Stimulated activated CD4-positive, alpha-beta T cell treated with anti-CD3 and anti-CD28 coated beads, TNF-alpha, amount 100 ng/mL, for 24 hours (primary cell): ENCODE data around the gene ATP6V0E2.

ENCODE experiments used
- DNase-seq, 3 experiments: peaks; one replicate each; pipeline ENCODE4 v3.0.0-alpha.2; 2020; ENCODE audit warnings: low read depth in 3 of 3

The ATP6V0E2 gene

GRCh38 chr7:149838224-149838991 is 35.4 kb upstream of the ATP6V0E2 start, which contains the start of gene ZNF862:
Gene ZNF862, plus strand, starts transcription at chr7:149838375. Its CDS starts 237 bp downstream, at chr7:149838612.
- DNase-seq = peak; percentile 89 to 96 (median 94)

GRCh38 chr7:149838992-149839408 is 34.8 kb upstream of the ATP6V0E2 start:
- DNase-seq = no peak

- no peak for DNase-seq
Observed at GRCh38 chr7:149839933-149840332, 33.8 kb upstream of the ATP6V0E2 start.

GRCh38 chr7:149843566-149843965 is 30.2 kb upstream of the ATP6V0E2 start:
- no peak for DNase-seq

GRCh38 chr7:149844445-149844844 is 29.3 kb upstream of the ATP6V0E2 start:
- DNase-seq = no peak

- DNase-seq = no peak
Observed at GRCh38 chr7:149845257-149845980, 28.4 kb upstream of the ATP6V0E2 start.

- no peak for DNase-seq
Observed at GRCh38 chr7:149846021-149846420, 27.7 kb upstream of the ATP6V0E2 start.

GRCh38 chr7:149846436-149847046 is 27.2 kb upstream of the ATP6V0E2 start:
- no peak for DNase-seq

- no peak for DNase-seq
Observed at GRCh38 chr7:149849174-149849573, 24.6 kb upstream of the ATP6V0E2 start.

GRCh38 chr7:149850007-149850594 is 23.7 kb upstream of the ATP6V0E2 start:
- no peak for DNase-seq

- DNase-seq = no peak
Observed at GRCh38 chr7:149850716-149851115, 23.1 kb upstream of the ATP6V0E2 start.

GRCh38 chr7:149851449-149851848 is 22.3 kb upstream of the ATP6V0E2 start:
- DNase-seq = no peak

GRCh38 chr7:149853157-149853556 is 20.6 kb upstream of the ATP6V0E2 start:
- DNase-seq = no peak

GRCh38 chr7:149854611-149855360 is 19.0 kb upstream of the ATP6V0E2 start:
- no peak for DNase-seq

- no peak for DNase-seq
Observed at GRCh38 chr7:149855361-149856305, 18.1 kb upstream of the ATP6V0E2 start.

GRCh38 chr7:149856583-149856982 is 17.2 kb upstream of the ATP6V0E2 start:
- peak in 1 of 3 experiments; percentile 35 for DNase-seq

GRCh38 chr7:149859369-149859768 is 14.4 kb upstream of the ATP6V0E2 start:
- DNase-seq = no peak

- DNase-seq = no peak
Observed at GRCh38 chr7:149859876-149860275, 13.9 kb upstream of the ATP6V0E2 start.

GRCh38 chr7:149860821-149861727 is 12.7 kb upstream of the ATP6V0E2 start:
- no peak for DNase-seq
